ENCODE results near the gene ITGA1. TPM values are rescaled to one million over a fixed set of nuclear protein-coding genes. Genes with fewer than 3 reads are reported as not detected.

The ITGA1 gene
- total and polyA plus RNA-seq, 2 of the 13 experiments (the other 11 are each of a cell fraction or from before 2014, with no cell fraction given) = 23.1 to 28.6 TPM

- TF ChIP-seq ZNF646 (CRISPR knock-in tag; IDR thresholded peaks at IDR 0.05) (no peak), KDM5A (IDR thresholded peaks at IDR 0.05; ENCODE audit: borderline replicate concordance, low read length) (no peak), ZNF234 (CRISPR knock-in tag; conservative IDR thresholded peaks at IDR 0.05) (no peak), ISL2 (CRISPR knock-in tag; IDR thresholded peaks at IDR 0.05) (no peak)
Observed at GRCh38 chr5:52906343-52906742, 118.6 kb downstream of the ITGA1 start (continued).

- ATAC-seq (no peak), DNase-seq (ENCODE audit: low spot score) (no peak), FAIRE-seq (no peak)
- Histone ChIP-seq H3K4me2 (ENCODE audit: low read depth, low read length) (no peak overlapping the region), H3K27me3 (ENCODE audit: control insufficient read depth in 1 of 2, insufficient read depth in 2 of 2, low read length in 2 of 2) (no peaks in the 10 kb centered on the region), H3K4me3 (replicated peaks in 1 of 3; ENCODE audit: insufficient read depth in 1 of 3, low read depth in 2 of 3, low read length in 3 of 3) (no peak overlapping the region), H3K9me3 (ENCODE audit: low read length) (no peaks in the 10 kb centered on the region), H4K20me1 (ENCODE audit: insufficient read depth, low read length) (no peaks in the 10 kb centered on the region), H2AFZ (ENCODE audit: low read length) (no peak overlapping the region), H3K9ac (ENCODE audit: insufficient read depth, low read depth, low read length) (no peak overlapping the region), H3K27ac (ENCODE audit: extremely low read length, insufficient read depth, low read length) (no peak overlapping the region), H3K4me1 (ENCODE audit: insufficient read depth, low read length) (no peaks in the 10 kb centered on the region), H3K79me2 (ENCODE audit: insufficient read depth, low read length) (no peaks in the 10 kb centered on the region), H3K36me3 (replicated peaks in 1 of 2; ENCODE audit: control insufficient read depth in 1 of 2, insufficient read depth in 2 of 2, low read length in 2 of 2) (no peaks in the 10 kb centered on the region; a peak in 1 of 5 replicates)
- CTCF ChIA-PET (ENCODE audit: low intra/inter-chr PET ratio, low total read pairs) = no interaction called here
- in situ Hi-C loops (cut with HindIII; ENCODE audit: extremely low pct_ligation_motif_present, low pct_unique_long_range_greater_than_20kb) = no loop called here
- WGBS (ENCODE audit: low lambda C conversion rate) = 97% methylated on average over 4 of the region's 4 CpGs
- no TSS peak for BruUV-seq (replicated peaks)
- intact Hi-C loops (cut with micrococcal nuclease; ENCODE audit: unreplicated experiment) = no loop called here
- POLR2A ChIA-PET = no interaction called here
- TF ChIP-seq ZNF207 (IDR thresholded peaks at IDR 0.05; ENCODE audit: borderline replicate concordance) (no peak), EP300 (IDR thresholded peaks at IDR 0.05; ENCODE audit: low read depth in 2 of 2, low read length in 2 of 2) (no peak), EP300 (CRISPR knock-in tag; IDR thresholded peaks at IDR 0.05; ENCODE audit: borderline replicate concordance) (no peak), ZNF281 (CRISPR knock-in tag; IDR thresholded peaks at IDR 0.05; ENCODE audit: borderline replicate concordance) (no peak), MXD3 (CRISPR knock-in tag; IDR thresholded peaks at IDR 0.05) (no peak), ZNF496 (CRISPR knock-in tag; IDR thresholded peaks at IDR 0.05; ENCODE audit: insufficient replicate concordance) (no peak), ZNF446 (CRISPR knock-in tag; IDR thresholded peaks at IDR 0.05) (no peak), TARDBP (CRISPR knock-in tag; IDR thresholded peaks at IDR 0.05) (no peak), SOX5 (CRISPR knock-in tag; IDR thresholded peaks at IDR 0.05; ENCODE audit: borderline replicate concordance) (no peak), ZNF614 (CRISPR knock-in tag; IDR thresholded peaks at IDR 0.05; ENCODE audit: borderline replicate concordance) (no peak), ZNF577 (CRISPR knock-in tag; IDR thresholded peaks at IDR 0.05; ENCODE audit: borderline replicate concordance, low read depth) (no peak)
Observed at GRCh38 chr5:52906845-52907244, 119.1 kb downstream of the ITGA1 start.

Data from HepG2 (cell line).